HG03575 (cell line): ENCODE results near the gene CPEB4.

ENCODE experiments used
- ATAC-seq: cut with Tn5 transposase; IDR thresholded peaks from one replicate; pipeline ENCODE4 v1.9.1; 2021; ENCODE audit not compliant: unreplicated experiment, insufficient number of reproducible peaks, low FRiP score; ENCODE audit errors: extremely low read depth

Gene CPEB4

DNA sequence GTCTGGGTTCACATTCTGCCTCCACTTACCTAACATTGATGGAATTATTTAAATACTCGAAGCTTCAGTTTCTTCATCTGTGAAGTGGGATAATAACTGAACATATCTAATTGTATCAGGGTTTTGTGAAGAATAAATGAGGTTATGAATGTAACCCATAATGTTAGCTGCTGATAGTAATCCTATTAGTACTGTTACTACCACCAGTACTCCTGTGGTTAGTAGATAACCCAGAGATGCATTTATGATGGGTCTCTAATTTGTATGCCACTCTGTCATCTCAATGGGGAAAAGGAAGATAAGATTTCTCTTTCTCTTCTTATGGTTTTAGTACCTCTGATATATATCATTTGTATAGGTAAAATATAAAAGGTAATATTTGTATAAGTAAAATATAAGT is 16.0 kb downstream of the CPEB4 start:
- ATAC-seq: no peak

DNA sequence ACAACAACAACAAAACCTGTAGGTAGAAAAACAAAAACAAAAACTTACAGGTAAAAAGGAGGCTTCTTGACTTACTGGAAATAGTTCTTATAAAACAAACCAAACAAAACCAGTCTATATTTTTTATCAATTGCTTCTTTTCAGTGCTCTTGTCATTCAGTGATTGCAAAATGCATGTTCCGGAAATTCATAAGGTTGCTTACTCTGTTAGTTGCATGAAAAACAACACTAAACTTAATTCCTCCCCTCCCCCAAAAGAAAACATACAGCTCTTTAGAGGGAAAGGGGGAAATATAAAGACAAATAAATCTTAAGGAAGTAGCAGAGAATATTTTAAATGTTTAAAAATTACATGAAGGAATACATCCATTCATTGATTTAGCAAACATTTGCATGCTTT is 19.1 kb downstream of the CPEB4 start:
- ATAC-seq: no peak

DNA sequence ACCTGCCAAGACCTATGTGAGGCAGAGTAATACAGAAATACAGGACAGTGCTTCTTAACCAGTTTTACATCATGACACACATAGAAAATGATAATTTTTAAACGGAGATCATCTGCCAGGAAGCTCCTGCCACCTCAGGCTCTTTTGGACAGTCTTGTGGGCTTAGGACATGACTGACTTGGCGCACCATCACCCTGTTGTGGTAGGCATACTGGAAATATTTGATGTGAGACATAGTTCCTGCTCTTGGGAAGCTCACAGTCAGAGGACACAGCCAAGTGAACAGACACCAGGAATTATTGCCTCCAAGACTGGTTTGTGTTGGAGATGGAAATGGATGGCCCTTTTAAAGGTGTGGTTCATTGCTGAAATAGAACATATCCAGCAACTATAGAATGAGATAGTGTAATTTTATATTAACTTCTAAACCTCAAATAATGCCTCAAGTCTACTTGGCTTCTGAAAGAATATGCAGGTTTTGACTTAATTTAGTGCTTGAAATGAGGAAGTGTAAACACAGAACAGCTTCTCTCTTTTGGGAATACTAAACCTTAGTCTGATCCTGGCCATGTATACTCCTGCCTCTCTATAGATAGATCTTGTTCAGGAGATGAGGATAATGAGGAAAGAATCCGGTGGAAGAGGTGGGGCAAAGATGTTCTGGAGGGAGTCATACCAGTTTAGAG is 19.7 kb downstream of the CPEB4 start:
- ATAC-seq: no peak

GRCh38 chr5:173909199-173909598 is 21.1 kb downstream of the CPEB4 start:
- ATAC-seq: no peak

DNA sequence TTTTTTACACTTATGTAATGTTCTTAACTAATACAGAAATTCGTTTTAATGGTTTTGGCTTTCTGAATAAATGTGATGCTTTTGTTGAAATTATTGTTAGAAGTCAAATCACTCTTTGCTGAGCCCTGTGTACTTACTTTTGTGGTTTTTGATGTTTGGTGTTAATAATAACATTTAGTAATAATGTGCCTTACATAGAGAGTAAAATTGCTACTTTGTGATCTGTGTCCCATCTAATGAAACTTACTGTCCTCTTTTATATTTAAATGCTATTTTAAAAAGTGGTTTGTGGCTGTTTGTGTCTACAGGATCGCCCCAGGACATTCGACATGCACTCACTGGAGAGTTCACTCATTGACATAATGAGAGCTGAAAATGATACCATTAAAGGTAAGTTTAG is 22.1 kb downstream of the CPEB4 start:
- ATAC-seq: no peak

- no peak for ATAC-seq
Measured at GRCh38 chr5:173911623-173912022, 23.5 kb downstream of the CPEB4 start.

DNA sequence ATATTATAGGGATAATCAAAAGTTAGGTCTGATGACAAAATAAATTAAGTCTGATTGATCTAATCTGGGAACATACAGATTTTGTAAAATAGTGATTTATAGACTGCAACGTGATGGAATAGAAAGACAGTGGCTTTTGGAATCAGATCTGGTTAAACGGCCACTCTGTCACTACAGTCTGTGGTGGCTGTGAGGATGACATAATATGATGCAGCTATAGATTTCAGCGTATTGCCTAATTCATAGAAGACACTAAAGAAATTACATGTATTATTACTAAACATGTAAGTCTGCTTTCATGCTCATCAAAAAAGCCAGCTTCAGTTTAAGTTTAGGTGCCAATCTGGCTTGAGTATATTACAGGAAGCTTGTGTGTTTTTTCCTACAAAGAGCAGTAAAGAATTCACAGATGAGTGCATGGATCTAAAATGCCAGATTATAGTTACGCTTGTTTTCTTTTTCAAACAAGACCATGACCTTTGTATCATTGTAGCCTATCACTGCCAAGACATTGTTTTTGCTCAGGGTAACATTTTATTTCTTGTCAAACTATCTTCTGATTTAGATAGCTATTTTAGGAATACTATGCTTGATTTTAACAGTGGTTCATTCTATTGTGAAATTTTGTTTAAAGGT is 25.7 kb downstream of the CPEB4 start:
- no peak for ATAC-seq

DNA sequence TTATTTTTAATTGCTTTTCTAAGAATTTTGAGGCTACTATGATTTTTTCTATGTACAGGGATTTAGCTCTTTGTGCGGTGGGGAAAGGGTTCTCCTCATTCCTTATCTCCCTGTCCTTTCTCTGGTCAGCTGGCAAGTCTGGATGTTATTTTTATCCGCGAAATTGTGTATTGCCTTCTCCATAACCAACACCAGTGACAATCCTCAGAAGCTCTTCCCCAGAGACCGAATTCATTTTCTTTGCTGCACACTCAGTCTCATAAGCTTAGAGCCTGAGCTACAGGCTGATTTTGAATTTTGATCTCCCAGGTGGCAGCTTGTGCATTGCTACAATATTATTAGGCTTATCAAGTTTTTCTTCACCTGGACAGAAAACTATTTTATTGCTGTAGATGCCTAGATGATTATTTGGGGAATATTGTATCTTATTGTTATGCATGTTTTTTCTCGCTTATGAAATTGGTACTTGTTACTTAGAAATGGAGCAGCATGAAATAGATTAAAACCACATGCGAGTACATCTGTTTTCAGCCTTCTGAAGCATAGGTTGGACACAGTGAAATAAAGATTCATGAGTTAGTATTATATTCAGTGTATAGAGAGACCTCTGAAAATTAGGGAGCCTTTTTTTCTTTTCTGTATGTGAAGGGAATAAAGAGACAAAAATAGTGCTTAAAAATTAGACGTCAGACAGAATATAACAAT is 27.3 kb downstream of the CPEB4 start:
- no peak for ATAC-seq

DNA sequence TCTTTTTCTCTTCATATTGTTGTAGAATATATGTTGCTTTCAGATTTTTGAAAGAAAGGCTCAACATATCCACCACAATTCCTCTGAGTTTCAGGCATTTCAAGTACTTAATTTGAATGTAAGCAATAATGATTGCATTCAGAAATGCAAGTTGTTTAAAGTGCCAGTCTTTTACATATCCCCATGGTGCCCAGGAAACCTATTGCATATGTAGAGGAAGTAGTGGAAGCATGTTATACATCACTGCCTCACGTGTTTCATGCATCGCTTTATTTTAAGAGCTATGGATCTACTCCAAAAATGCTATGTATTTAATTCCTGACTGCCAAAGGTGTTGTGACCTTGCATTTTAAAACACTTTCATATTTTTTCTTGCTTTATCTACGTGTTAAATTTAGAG is 28.1 kb downstream of the CPEB4 start:
- ATAC-seq: no peak

GRCh38 chr5:173917788-173918786 is 29.9 kb downstream of the CPEB4 start:
- ATAC-seq: peak; percentile 58

DNA sequence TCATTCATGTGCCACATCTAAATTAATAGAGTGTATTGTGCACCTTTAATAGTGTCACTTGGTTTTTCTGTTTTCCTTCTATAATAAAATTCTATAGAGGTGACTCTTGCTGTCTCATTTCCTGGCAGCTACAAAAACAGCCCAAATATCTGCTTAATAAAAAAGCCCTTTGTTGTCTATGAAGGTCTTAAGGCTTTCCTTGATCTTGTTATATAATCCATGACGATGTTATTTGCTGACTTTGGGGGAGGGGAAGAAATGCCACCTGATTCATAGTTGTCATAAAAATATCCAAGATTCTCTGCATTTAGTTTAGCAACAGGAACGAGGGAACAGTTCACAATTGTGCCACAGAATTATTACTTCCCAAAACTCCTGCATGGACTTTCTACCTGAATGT is 31.3 kb downstream of the CPEB4 start:
- no peak for ATAC-seq

DNA sequence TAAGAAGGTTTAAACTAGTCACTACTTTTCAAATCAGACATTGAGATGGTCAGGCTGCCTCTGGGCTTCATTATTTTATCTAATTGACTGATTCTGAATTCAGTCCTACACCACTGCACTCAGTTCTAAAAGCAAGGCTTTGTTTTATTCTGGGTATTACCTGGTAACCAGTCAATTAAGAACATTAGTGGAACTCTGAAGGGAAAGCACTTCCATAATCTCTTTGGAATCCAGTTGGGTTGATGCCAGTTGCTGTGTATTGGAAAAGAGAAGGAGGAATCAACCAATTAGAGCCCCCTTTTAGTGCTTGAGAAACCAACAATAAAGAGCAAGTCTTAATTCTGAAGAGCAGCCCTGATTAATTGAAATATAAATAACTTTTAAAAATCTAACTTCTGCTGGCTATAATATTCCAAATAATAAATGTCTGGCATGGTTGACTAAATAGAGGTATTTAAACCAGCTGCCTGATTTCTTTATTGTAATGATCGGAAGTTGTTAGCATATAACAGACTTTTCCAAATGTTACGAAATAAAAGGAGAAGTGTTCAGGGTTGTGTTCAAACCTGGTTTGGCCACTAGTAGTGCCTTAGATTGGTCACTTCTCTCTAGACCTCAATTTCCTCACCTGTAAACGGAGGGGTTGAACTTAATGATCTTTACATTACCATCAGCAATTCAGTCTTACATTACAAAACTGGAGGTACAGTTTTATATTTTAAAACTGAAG is 32.0 kb downstream of the CPEB4 start:
- no peak for ATAC-seq

GRCh38 chr5:173920866-173921555 is 32.9 kb downstream of the CPEB4 start:
- no peak for ATAC-seq

GRCh38 chr5:173922527-173922926 is 34.4 kb downstream of the CPEB4 start:
- no peak for ATAC-seq

DNA sequence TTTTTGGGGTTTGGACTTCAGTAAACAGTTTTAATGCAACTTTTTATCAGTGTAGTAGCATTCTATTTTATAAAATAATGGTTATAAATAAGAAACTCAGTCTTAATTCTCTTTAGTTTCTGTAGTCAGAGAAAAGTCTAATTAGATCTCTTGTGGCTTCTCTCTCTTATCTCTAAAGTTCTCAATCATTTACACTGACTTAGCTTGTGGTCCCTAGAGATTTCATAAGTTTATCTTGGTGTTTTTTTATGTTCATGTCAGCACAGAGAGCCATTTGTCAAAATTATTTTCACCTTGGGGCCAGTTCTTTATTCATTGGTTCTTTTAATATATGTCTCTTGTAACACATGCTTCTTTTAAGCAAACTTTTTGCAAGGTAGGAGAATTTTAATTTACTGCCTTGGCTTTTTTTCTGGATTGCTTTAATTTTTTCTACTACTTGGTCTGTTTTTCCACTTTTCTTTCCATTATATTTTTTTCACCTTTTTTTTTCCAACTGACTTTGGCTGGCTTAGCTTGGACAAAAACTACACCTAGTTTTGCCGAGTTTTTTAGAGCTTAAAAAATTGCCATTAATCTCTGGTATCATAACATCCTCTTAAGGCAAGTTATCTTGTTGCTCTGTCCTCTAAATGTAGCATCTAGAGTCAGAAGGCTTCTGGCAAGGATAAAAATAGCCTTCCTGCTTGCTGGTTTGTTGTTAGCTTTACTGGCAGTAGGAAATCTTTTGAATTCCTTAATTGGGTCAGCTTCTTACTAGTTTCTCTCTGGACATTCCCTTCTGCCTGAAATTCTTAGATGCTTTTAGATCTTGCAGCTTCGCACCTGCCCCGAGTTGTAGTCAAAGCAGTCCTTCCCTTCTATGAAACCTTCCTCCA is 35.3 kb downstream of the CPEB4 start:
- no peak for ATAC-seq

- ATAC-seq: no peak
Measured at GRCh38 chr5:173924899-173925298, 36.8 kb downstream of the CPEB4 start.

- no peak for ATAC-seq
Measured at GRCh38 chr5:173925449-173926071, 37.4 kb downstream of the CPEB4 start.
